Measurements from ENCODE around the gene DHRS1. TPM values are rescaled to one million over a fixed set of nuclear protein-coding genes. Genes with fewer than 3 reads are reported as not detected.

Gene DHRS1
- 100 to 1,000 TPM in 1 of 4 donors, 10 to 100 TPM in 3; 49.0 to 101 (median 82.1) TPM for total RNA-seq

DNA sequence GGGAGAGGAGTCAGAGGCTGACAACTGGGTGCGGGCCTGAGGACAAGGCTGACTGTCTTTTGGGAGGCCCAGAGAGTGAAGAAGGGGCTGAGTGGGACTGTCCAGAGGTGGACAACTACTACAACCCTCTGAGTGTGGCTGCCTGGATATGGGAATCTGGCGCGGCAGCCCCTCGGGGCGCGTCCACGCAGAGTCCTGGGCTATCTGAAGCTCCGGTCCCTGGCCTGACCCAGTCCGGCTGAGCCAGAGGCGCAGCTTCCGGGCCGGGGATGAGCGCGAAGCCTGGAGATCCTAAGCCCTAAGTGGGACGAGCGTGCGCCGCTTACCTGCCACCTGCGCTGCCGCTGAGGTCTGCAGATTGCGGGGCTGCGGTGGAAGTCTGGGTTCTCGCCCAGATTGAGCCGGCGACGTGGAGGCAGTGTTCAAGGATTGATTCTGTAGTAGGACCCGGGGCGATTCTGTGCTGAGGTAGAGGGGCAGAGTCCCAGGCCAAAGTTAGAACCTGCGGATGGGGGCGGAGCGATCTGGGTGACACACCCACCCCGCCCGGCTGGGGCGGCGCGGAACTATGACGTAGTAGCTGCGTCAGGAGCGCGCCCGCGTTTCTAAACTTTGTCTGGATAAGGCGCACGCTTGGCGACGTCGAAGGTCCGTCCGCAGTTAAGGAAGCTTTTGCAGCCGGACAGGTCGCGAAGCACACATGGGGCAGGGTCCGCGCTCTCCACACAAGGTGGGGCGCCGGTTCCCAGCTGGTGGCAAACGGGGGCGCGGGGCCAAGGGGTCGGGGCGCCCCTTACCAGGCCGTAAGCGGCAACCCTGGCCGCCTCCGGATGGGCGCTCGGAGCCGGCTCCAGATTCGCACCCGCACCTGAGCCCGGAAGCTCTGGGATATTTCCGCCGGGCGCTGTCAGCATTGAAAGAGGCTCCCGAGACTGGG is at the start of gene DHRS1, which contains the start of gene NOP9:
DHRS1 (minus strand) TSS at position 526 of the 937 bp plus-strand sequence. CDS start 674 bp downstream, outside the sequence.
NOP9 (plus strand) TSS at position 596 of the 937 bp plus-strand sequence; CDS start at position 701, 105 bp downstream.
- H3K27ac ChIP-seq: peak within 1 kb of the TSS; percentile 88
- H3K4me3 ChIP-seq: peak within 1 kb of the TSS; percentile 87
- DNase-seq (ENCODE audit: low spot score in 2 of 2): peak; percentile 96
- WGBS: under 1% methylated on average over 21 of the region's 75 CpGs
- peaks cover 53% of the 10 kb centered on the region for H3K36me3 ChIP-seq
- TF ChIP-seq POLR2A (IDR thresholded peaks at IDR 0.05) (peak in 1 of 2 donors; percentile 46), POLR2AphosphoS5 (IDR thresholded peaks at IDR 0.05) (peak; percentile 48 to 92 (median 83))
- TF ChIP-seq, protein P1, sequence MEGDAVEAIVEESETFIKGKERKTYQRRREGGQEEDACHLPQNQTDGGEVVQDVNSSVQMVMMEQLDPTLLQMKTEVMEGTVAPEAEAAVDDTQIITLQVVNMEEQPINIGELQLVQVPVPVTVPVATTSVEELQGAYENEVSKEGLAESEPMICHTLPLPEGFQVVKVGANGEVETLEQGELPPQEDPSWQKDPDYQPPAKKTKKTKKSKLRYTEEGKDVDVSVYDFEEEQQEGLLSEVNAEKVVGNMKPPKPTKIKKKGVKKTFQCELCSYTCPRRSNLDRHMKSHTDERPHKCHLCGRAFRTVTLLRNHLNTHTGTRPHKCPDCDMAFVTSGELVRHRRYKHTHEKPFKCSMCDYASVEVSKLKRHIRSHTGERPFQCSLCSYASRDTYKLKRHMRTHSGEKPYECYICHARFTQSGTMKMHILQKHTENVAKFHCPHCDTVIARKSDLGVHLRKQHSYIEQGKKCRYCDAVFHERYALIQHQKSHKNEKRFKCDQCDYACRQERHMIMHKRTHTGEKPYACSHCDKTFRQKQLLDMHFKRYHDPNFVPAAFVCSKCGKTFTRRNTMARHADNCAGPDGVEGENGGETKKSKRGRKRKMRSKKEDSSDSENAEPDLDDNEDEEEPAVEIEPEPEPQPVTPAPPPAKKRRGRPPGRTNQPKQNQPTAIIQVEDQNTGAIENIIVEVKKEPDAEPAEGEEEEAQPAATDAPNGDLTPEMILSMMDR (IDR thresholded peaks at IDR 0.05): no peak
- peaks cover 44% of the 10 kb centered on the region for H3K4me1 ChIP-seq
- no peaks in the 10 kb centered on the region for H3K27me3 ChIP-seq
- H3K9me3 ChIP-seq: no peaks in the 10 kb centered on the region

DNA sequence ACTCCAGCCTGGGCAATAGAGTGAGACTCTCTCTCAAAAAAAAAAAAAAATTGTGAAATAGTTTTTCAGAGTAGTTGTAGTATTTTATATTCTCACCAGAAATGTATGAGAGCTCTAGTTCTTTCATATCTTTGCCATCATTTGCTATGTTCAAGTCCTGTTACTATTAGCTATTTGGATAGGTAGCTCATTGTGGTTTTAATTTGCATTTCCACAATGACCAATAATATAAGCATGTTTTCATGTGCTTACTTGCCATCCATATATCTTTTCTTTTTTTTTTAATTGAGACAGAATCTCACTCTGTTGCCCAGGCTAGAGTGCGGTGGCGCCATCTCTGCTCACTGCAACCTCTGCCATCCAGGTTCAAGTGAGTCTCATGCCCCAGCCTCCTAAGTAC is 48.6 kb upstream of the DHRS1 start:
- H3K4me1 ChIP-seq: no peaks in the 10 kb centered on the region
- H3K4me3 ChIP-seq: no peak overlapping the region
- 91% methylated on average over 2 of the region's 2 CpGs for WGBS
- no peak for DNase-seq (ENCODE audit: low spot score in 2 of 2)
- H3K9me3 ChIP-seq: no peaks in the 10 kb centered on the region
- H3K36me3 ChIP-seq: no peaks in the 10 kb centered on the region
- TF ChIP-seq POLR2AphosphoS5 (IDR thresholded peaks at IDR 0.05) (no peak), EP300 (IDR thresholded peaks at IDR 0.05) (no peak), POLR2A (IDR thresholded peaks at IDR 0.05) (no peak)
- TF ChIP-seq, protein P1 (IDR thresholded peaks at IDR 0.05): no peak
- H3K27ac ChIP-seq: no peak overlapping the region
- H3K27me3 ChIP-seq: no peaks in the 10 kb centered on the region

DNA sequence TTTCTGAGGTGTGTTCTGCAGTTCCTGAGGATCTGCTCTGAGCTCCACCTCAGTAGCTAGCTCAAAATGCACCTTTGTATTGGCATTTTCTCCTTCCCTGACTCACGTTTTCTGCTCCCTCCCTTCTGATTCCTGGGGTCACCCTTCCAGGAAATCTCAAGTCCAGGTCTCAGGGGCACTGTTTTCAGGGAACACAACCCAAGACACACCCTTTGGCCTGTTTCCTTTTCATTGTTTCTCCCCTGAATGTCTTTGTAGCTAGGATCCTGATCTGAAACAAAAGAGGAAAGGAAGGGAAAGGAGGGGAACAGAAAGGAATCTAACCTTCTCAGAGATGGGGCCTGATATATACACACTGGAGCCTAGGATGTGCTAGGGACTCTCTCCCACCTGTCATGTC is 47.6 kb upstream of the DHRS1 start:
- Histone ChIP-seq H3K4me3 (no peak overlapping the region), H3K27me3 (no peaks in the 10 kb centered on the region), H3K4me1 (no peaks in the 10 kb centered on the region), H3K36me3 (no peaks in the 10 kb centered on the region), H3K9me3 (no peaks in the 10 kb centered on the region), H3K27ac (no peak overlapping the region)
- no peak for DNase-seq (ENCODE audit: low spot score in 2 of 2)
- WGBS: 56% methylated on average over 1 of the region's 1 CpG
- TF ChIP-seq EP300 (IDR thresholded peaks at IDR 0.05) (no peak), POLR2AphosphoS5 (IDR thresholded peaks at IDR 0.05) (no peak), POLR2A (IDR thresholded peaks at IDR 0.05) (no peak)
- TF ChIP-seq, protein P1 (IDR thresholded peaks at IDR 0.05): no peak

DNA sequence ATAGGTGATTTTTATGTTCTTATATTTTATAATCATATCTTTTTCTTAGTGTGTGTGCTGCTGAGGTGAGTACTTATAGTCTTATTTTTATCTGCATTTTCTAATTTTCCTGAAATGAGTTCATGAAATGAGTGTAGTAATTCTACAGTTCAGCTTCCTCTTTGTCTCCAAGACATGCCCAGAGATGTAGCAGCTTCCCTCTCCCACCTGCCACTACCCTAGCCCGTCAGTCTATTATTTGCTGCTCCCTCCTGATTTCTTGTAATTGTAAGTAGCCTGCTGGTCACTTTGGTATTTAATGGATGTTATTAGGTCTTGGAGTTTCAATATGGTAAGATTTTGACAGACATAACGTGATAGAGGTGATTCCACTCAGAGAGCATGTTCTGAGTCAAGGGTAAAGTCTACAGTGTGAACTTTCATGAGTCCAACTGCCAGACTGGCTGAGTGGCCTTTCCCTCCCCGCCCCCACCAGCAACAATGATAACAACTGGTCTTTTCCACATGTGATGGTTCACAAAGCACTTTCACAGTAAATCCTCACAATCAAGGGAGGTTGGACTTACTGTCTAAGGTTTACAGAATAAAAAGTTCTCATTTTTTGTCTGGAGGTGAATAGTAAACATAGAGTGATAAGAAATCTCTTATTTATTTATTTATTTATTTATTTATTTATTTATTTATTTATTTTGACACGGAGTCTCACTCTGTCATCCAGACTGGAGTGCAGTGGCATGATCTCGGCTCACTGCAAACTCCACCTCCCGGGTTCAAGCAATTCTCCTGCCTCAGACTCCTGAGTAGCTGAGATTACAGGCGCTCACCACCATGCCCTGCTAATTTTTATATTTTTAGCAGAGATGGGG is 44.4 kb upstream of the DHRS1 start:
- 86% methylated on average over 7 of the region's 7 CpGs for WGBS
- H3K36me3 ChIP-seq: no peaks in the 10 kb centered on the region
- no peak overlapping the region for H3K4me3 ChIP-seq
- H3K9me3 ChIP-seq: no peaks in the 10 kb centered on the region
- H3K27me3 ChIP-seq: no peaks in the 10 kb centered on the region
- TF ChIP-seq POLR2AphosphoS5 (IDR thresholded peaks at IDR 0.05) (no peak), POLR2A (IDR thresholded peaks at IDR 0.05) (no peak), EP300 (IDR thresholded peaks at IDR 0.05) (no peak)
- TF ChIP-seq, protein P1 (IDR thresholded peaks at IDR 0.05): no peak
- DNase-seq (ENCODE audit: low spot score in 2 of 2): no peak
- H3K4me1 ChIP-seq: peaks cover 14% of the 10 kb centered on the region
- no peak overlapping the region for H3K27ac ChIP-seq

Measured in suprapubic skin (tissue), 4 donors.